SK-N-DZ (cell line): ENCODE measurements around the gene ANKRD9.
"Not testable (repeated sequence)": the region's sequence is repeated elsewhere in the genome, so short reads cannot be mapped to it uniquely, and the experiment has no call there.

Source experiments
- DNase-seq: peaks from one replicate; pipeline ENCODE4 v3.0.0-alpha.2; 2015; ENCODE audit warnings: low spot score

ANKRD9 gene

DNA sequence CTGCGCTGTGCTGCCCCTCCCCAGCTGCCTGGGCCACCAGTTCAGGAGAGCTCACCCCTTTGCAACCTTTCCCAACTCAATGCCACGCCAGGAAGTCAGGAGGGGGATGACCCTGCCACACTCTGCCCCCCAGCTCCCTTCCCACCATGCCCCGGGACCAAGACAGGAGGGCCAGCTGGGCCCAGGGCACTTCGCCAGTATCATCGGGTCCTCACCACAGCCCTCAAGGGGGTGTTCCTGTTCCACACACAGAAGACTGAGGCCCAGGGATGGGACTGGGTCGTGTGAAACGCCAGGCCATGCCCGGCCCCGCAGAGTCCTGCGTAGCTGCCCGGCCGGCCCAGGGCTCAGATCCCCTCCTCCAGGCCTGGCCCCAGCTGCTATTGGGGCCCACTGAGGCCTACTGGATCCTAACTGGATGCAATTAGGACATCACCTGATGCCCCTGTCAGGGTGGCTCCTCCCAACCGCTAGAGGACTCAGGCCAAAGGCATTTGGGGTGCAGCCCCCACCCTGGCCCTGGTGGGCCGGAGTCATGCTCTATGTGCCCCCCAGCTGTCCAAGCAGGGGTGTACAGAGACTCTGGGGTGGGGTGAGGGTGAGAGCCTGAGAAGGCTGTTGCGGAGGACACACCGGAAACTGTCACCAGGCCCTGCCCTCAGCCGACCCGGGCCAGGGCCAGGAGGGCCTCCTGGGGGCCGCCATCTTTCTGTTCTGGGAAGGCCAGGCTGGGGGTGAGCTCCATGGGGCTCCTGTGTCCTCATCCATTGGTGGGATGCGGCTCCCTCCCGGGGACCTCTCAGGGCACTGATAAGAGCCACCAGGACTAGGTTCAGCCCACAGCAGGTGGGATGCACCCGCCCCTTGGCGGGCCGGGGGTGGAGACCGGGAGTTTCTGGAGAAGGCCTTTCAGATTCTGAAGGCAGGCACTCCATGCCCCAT is 29.3 kb upstream of the ANKRD9 start:
- no peak for DNase-seq

- no peak for DNase-seq
Observed at GRCh38 chr14:102537981-102538601, 28.5 kb upstream of the ANKRD9 start.

- no peak for DNase-seq
Observed at GRCh38 chr14:102532204-102532658, 22.7 kb upstream of the ANKRD9 start.

- DNase-seq = no peak
Observed at GRCh38 chr14:102530828-102531478, 21.4 kb upstream of the ANKRD9 start.

GRCh38 chr14:102528431-102529170 is 19.0 kb upstream of the ANKRD9 start:
- DNase-seq = no peak

GRCh38 chr14:102525929-102526497 is 16.4 kb upstream of the ANKRD9 start:
- DNase-seq = no peak

DNA sequence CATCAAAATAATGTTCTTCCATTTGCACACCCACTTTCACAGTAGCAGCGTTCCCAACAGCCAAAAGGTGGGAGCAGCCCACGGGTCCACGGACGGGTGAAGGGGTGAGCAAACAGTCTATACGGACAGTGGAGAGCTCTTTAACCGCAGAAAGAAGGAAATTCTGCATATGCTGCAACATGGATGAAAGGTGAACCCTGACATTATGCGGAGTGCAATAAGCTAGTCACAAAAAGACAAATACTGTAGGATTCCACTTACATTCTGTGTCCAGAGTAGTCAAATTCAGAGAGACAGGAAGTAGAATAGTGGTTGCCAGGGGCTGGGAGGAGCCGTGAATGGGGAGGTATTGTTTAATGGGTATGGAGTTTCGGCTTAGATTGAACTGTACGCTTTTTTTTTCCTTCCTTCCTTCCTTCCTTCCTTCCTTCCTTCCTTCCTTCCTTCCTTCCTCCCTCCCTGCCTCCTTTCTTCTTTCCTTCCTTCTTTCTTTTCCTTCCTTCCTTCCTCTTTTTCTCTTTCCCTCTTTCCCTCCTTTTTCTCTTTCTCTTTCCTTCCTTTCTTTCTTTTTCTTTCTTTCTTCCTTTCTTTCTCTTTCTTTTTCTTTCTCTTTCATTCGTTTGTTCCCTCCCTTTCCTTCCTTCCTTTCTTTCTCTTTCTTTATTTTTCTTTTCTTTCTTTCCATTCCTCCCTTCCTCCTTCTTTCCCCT is 15.8 kb upstream of the ANKRD9 start:
- no peak for DNase-seq

GRCh38 chr14:102524451-102525218 is 15.1 kb upstream of the ANKRD9 start:
- peak; percentile 96 for DNase-seq

DNA sequence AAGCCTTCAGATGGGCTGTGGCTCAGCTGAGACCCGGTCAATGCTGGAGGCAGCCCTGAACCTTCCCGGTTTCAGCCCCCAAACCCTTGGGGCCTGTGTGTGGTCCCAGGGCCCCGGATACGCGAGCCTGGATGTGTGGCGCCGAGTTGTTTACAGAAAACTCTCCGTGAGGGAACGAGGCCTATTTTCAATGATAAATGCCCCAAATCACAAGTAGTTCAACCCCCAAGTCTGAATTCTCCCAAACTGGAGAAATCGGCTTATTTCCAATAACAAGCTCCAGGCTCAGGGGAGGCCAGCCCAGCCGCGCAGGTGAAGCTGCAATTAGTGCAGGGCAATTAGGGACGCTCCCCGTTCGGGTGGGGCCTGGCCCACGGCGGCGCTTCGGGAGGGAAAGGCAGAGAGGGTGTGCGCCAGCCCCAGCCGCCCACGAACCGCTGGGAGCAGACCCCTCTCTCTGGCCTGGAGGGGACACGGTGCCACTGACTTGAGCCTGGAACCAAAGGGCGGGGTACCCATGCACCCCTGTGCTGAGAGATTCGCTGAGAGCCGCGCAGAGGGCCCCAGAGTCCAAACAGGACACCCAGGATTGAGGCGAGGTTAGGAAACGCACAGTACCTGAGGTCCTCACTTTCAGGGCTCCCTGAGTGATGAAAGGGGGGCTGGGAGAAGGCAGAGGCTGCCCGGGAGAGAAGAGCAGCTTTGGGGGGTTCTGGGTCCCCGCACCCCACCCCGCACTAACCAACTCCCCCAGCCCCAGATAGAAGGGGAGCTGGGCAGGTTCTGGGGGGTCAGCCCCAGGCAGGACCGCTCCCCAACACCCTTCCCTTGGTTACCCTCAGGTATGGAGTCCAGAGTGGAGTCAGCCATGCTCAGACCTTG is 14.2 kb upstream of the ANKRD9 start:
- DNase-seq = no peak

GRCh38 chr14:102523200-102523568 is 13.6 kb upstream of the ANKRD9 start:
- no peak for DNase-seq

DNA sequence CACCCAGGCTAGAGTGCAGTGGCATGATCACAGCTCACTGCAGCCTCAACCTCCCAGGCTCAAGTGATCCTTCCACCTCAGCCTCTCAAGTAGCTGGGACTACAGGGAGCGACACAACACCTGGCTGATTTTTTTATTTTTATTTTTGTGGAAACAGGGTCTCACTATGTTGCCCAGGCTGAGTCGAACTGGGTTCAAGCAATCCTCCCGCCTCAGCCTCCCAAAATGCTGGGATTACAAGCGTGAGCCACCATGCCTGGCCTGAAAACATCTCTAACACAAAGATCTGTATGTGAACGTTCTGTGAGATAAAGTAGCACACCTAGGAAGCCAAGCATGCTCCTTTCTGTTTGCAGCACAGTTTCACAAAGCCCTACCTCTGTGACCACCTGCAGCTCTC is 10.1 kb upstream of the ANKRD9 start:
- not testable (repeated sequence) for DNase-seq

GRCh38 chr14:102518063-102518648 is 8.6 kb upstream of the ANKRD9 start:
- DNase-seq = no peak

GRCh38 chr14:102517392-102518062 is 8.0 kb upstream of the ANKRD9 start:
- no peak for DNase-seq

- peak; percentile 35 for DNase-seq
Observed at GRCh38 chr14:102516531-102517391, 7.2 kb upstream of the ANKRD9 start.

- DNase-seq = no peak
Observed at GRCh38 chr14:102514987-102515733, 5.6 kb upstream of the ANKRD9 start.
